A673 (cell line): ENCODE data around the gene PCDHA4. TPM values are rescaled to one million over a fixed set of nuclear protein-coding genes. Genes with fewer than 3 reads are reported as not detected.
"Not testable (repeated sequence)": the region's sequence is repeated elsewhere in the genome, so short reads cannot be mapped to it uniquely, and the experiment has no call there.

Experiments used
- BruUV-seq: library from RNA; stranded (reverse); fragments of 400-500 nt; replicated peaks from 2 replicates; lab custom pipeline; 2021; lab: Mats Ljungman, UMichigan
- CTCF ChIA-PET: fragments of 300-600 bp; sonication (Branson Sonifier 250); formaldehyde crosslinking; loops from one replicate; lab custom pipeline; 2022; ENCODE audit warnings: antibody characterized with exemption; lab: Charles Lee
- POLR2A ChIA-PET: fragments of 300-600 bp; sonication (Branson Sonifier 250); formaldehyde crosslinking; loops from one replicate; lab custom pipeline; 2022; ENCODE audit warnings: antibody characterized with exemption; ENCODE audit not compliant: low non-redundant PET; lab: Charles Lee
- DNase-seq: peaks from one replicate; pipeline ENCODE4 v3.0.0-alpha.2; 2015; ENCODE audit warnings: low spot score
- H3K27ac ChIP-seq: fragments of 200-600 bp; sonication (generic); 2 replicates; pipeline ENCODE4 v1.5.1; 2016; ENCODE audit warnings: mixed run types, low read depth, mild to moderate bottlenecking, mixed read lengths, antibody characterized with exemption, low read length; ENCODE audit not compliant: poor library complexity, severe bottlenecking
- H3K27me3 ChIP-seq: fragments of 200-600 bp; sonication (generic); replicated peaks from 2 replicates; pipeline ENCODE4 v1.6.1; 2017; ENCODE audit warnings: mixed run types, low read depth, mild to moderate bottlenecking, mixed read lengths, antibody characterized with exemption, low read length; ENCODE audit not compliant: insufficient read depth, poor library complexity
- H3K36me3 ChIP-seq: fragments of 200-600 bp; sonication (generic); 2 replicates; pipeline ENCODE4 v1.6.1; 2016; ENCODE audit warnings: mixed run types, mild to moderate bottlenecking, mixed read lengths, antibody characterized with exemption, low read length; ENCODE audit not compliant: insufficient read depth, poor library complexity, severe bottlenecking
- H3K4me1 ChIP-seq: fragments of 200-600 bp; sonication (generic); 2 replicates; pipeline ENCODE4 v1.6.1; 2017; ENCODE audit warnings: mixed run types, mild to moderate bottlenecking, mixed read lengths, antibody characterized with exemption, low read length; ENCODE audit not compliant: insufficient read depth, poor library complexity, severe bottlenecking
- H3K4me3 ChIP-seq: fragments of 200-600 bp; sonication (generic); 2 replicates; pipeline ENCODE4 v1.5.1; 2016; ENCODE audit warnings: low read depth, mixed run types, mild to moderate bottlenecking, mixed read lengths, low read length; ENCODE audit not compliant: poor library complexity, severe bottlenecking
- H3K9me3 ChIP-seq: fragments of 200-600 bp; sonication (generic); 2 replicates; pipeline ENCODE4 v1.6.1; 2016; ENCODE audit warnings: mixed run types, low read depth, mild to moderate bottlenecking, mixed read lengths, antibody characterized with exemption, low read length; ENCODE audit not compliant: poor library complexity, severe bottlenecking
- EZH2 ChIP-seq: fragments of 200-600 bp; sonication (generic); IDR thresholded peaks from 2 replicates; pipeline ENCODE4 v1.6.1; 2017; ENCODE audit warnings: borderline replicate concordance, low read depth, mild to moderate bottlenecking, mixed read lengths, antibody characterized with exemption, low read length; ENCODE audit not compliant: poor library complexity, severe bottlenecking
- intact Hi-C: fragments of 100-400 bp; cut with micrococcal nuclease; formaldehyde crosslinking; loops from one replicate; pipeline ENCODE4 v1.10.0; 2022; ENCODE audit not compliant: unreplicated experiment
- total RNA-seq: library from RNA; stranded (reverse); gene quantifications from 2 replicates; pipeline ENCODE4 v1.2.3, GENCODE V29; 2021
- TF ChIP-seq, protein P1 (sequence below): fragments of 300-800, 200-600 bp; sonication (generic); conservative IDR thresholded peaks from 2 replicates; pipeline ENCODE4 v1.5.1; 2017; ENCODE audit warnings: low read depth, mild to moderate bottlenecking, antibody characterized with exemption, low read length, moderate library complexity, mixed read lengths

Gene PCDHA4
- total RNA-seq, 1 experiment from 2014 or later: 0.58 TPM

DNA sequence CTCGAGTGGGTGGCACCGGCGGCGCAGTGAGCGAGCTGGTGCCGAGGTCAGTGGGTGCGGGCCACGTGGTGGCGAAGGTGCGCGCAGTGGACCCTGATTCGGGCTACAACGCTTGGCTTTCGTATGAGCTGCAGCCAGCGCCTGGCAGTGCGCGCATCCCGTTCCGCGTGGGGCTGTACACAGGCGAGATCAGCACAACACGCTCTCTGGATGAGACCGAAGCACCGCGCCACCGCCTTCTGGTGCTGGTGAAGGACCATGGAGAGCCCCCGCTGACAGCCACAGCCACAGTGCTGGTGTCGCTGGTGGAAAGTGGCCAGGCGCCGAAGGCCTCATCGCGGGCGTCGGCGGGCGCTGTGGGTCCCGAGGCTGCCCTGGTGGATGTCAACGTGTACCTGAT, 16.6 kb downstream of the PCDHA4 start:
- ChIA-PET POLR2A (no interaction called here), CTCF (no interaction called here)
- Histone ChIP-seq H3K27me3 (no peaks in the 10 kb centered on the region), H3K27ac (no peak overlapping the region), H3K36me3 (no peaks in the 10 kb centered on the region), H3K4me3 (no peak overlapping the region), H3K4me1 (no peaks in the 10 kb centered on the region), H3K9me3 (peaks cover 3% of the 10 kb centered on the region)
- TF ChIP-seq, protein P1, sequence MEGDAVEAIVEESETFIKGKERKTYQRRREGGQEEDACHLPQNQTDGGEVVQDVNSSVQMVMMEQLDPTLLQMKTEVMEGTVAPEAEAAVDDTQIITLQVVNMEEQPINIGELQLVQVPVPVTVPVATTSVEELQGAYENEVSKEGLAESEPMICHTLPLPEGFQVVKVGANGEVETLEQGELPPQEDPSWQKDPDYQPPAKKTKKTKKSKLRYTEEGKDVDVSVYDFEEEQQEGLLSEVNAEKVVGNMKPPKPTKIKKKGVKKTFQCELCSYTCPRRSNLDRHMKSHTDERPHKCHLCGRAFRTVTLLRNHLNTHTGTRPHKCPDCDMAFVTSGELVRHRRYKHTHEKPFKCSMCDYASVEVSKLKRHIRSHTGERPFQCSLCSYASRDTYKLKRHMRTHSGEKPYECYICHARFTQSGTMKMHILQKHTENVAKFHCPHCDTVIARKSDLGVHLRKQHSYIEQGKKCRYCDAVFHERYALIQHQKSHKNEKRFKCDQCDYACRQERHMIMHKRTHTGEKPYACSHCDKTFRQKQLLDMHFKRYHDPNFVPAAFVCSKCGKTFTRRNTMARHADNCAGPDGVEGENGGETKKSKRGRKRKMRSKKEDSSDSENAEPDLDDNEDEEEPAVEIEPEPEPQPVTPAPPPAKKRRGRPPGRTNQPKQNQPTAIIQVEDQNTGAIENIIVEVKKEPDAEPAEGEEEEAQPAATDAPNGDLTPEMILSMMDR: no peak
- TF ChIP-seq EZH2: no peak
- DNase-seq: no peak
- intact Hi-C loops: no loop called here
- BruUV-seq: no TSS peak

DNA sequence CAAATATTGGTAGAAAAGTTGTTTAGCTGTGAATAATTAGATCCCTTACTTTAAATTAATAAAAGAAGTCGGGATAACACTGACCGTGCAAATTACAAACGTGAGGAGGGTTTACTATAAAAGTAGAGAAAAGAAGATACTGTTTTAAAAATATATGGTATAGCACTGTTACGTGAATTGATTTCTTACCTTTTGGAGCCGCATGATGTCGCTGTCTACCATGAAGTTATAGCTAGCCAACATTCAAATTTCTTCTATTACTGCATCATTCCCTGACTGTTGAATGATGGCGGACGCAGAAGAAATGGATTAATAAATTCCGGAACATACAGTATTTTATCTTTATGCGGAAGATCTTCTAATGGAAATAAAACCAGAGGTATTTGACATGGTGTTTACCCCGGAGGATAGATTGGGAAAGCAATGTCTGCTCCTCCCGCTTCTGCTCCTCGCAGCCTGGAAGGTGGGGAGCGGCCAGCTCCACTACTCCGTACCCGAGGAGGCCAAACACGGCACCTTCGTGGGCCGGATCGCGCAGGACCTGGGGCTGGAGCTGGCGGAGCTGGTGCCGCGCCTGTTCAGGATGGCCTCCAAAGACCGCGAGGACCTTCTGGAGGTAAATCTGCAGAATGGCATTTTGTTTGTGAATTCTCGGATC, 21.0 kb downstream of the PCDHA4 start, which contains the start of gene PCDHA6:
TSS of gene PCDHA6 (plus strand) at position 257 of the 658 bp plus-strand sequence. CDS start at position 389, 132 bp downstream.
- DNase-seq: peak; percentile 70
- Histone ChIP-seq H3K36me3 (no peaks in the 10 kb centered on the region), H3K27ac (peak within 1 kb of the TSS; percentile 69), H3K4me3 (peak within 1 kb of the TSS; percentile 58), H3K27me3 (no peaks in the 10 kb centered on the region), H3K4me1 (no peaks in the 10 kb centered on the region), H3K9me3 (peaks cover 6% of the 10 kb centered on the region)
- CTCF ChIA-PET: interaction anchor here (0.6 to 1.6 kb wide), 8 partner anchors 14 to 224 kb away, joined by 3 to 7 read pairs (median 4); partner anchors contain the start of genes PCDHA1 and PCDHA13
- POLR2A ChIA-PET: no interaction called here
- TF ChIP-seq, protein P1: peak; percentile 70
- no peak for TF ChIP-seq EZH2
- BruUV-seq: TSS peak; percentile 69
- intact Hi-C loops: loop anchor here (5.0 kb wide), 1 partner anchor 214 kb away; no protein-coding TSS in a partner anchor

DNA sequence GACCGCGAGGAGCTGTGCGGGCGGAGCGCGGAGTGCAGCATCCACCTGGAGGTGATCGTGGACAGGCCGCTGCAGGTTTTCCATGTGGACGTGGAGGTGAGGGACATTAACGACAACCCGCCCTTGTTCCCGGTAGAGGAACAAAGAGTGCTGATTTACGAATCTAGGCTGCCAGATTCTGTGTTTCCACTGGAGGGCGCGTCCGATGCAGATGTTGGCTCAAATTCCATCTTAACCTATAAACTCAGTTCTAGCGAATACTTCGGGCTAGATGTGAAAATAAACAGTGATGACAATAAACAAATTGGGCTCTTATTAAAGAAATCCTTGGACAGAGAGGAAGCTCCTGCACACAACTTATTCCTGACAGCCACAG, 21.5 kb downstream of the PCDHA4 start:
- Histone ChIP-seq H3K27ac (peak overlapping the region; percentile 69), H3K4me1 (no peaks in the 10 kb centered on the region), H3K9me3 (peaks cover 11% of the 10 kb centered on the region), H3K36me3 (no peaks in the 10 kb centered on the region), H3K4me3 (peak overlapping the region; percentile 58), H3K27me3 (no peaks in the 10 kb centered on the region)
- no TSS peak for BruUV-seq
- ChIA-PET CTCF (interaction anchor here (0.6 to 1.6 kb wide), 8 partner anchors 13 to 223 kb away, joined by 3 to 7 read pairs (median 4); partner anchors contain the start of genes PCDHA1 and PCDHA13), POLR2A (no interaction called here)
- peak; percentile 73 for DNase-seq
- no peak for TF ChIP-seq EZH2
- TF ChIP-seq, protein P1: peak; percentile 53
- intact Hi-C loops: loop anchor here (5.0 kb wide), 1 partner anchor 214 kb away; no protein-coding TSS in a partner anchor

DNA sequence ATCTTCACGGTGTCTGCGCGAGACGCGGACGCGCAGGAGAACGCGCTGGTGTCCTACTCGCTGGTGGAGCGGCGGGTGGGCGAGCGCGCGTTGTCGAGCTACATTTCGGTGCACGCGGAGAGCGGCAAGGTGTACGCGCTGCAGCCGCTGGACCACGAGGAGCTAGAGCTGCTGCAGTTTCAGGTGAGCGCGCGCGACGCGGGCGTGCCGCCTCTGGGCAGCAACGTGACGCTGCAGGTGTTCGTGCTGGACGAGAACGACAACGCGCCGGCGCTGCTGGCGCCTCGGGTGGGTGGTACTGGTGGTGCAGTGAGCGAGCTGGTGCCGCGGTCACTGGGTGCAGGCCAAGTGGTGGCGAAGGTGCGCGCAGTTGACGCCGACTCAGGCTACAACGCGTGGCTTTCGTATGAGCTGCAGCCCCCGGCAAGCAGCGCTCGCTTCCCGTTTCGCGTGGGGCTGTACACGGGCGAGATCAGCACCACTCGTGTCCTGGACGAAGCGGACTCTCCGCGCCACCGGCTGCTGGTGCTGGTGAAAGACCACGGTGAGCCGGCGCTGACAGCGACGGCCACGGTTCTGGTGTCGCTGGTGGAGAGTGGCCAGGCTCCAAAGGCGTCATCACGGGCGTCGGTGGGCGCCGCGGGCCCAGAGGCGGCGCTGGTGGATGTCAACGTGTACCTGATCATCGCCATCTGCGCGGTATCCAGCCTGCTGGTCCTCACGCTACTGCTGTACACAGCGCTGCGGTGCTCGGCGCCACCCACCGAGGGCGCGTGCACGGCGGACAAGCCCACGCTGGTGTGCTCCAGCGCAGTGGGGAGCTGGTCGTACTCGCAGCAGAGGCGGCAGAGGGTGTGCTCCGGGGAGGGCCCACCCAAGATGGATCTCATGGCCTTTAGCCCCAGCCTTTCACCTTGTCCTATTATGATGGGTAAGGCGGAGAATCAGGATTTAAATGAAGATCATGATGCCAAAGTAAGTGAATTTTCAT, 22.9 kb downstream of the PCDHA4 start:
- intact Hi-C loops: loop anchor here (5.0 kb wide), 1 partner anchor 212 kb away; no protein-coding TSS in a partner anchor
- H3K27ac ChIP-seq, H3K27me3 ChIP-seq, CTCF ChIA-PET, H3K4me1 ChIP-seq, DNase-seq, H3K4me3 ChIP-seq, POLR2A ChIA-PET, BruUV-seq, H3K36me3 ChIP-seq: not testable (repeated sequence)
- peaks cover 11% of the 10 kb centered on the region for H3K9me3 ChIP-seq
